HepG2 (cell line): ENCODE results near the gene GLIPR1.

Source experiments
- ATF7 ChIP-seq, 2 experiments: fragments of 450-650 bp in 1 of 2; sonication (generic) in 1 of 2; formaldehyde crosslinking in 1 of 2; IDR thresholded peaks; 2 replicates each; pipeline versions ENCODE4 v1.4.0 to v1.6.1; 2016 to 2020; ENCODE audit warnings: antibody characterized with exemption in 1 of 2, mild to moderate bottlenecking in 1 of 2, missing genetic modification reagents in 1 of 2
- BRD4 ChIP-seq: sonication (generic); formaldehyde crosslinking; IDR thresholded peaks from 2 replicates; pipeline ENCODE4 v1.4.0; 2020; ENCODE audit warnings: missing genetic modification reagents
- IRF2 ChIP-seq: IDR thresholded peaks from 2 replicates; pipeline ENCODE4 v1.6.1; 2018; ENCODE audit warnings: missing genetic modification reagents, missing compliant biosample characterization
- KLF9 ChIP-seq: IDR thresholded peaks from 2 replicates; pipeline ENCODE4 v1.6.1; 2016; ENCODE audit warnings: low read depth
- ZNF841 ChIP-seq: sonication (generic); formaldehyde crosslinking; IDR thresholded peaks from 2 replicates; pipeline ENCODE4 v1.8.1; 2023; ENCODE audit warnings: missing genetic modification reagents, borderline replicate concordance
- TF ChIP-seq, protein P1 (sequence below): sonication (generic); formaldehyde crosslinking; IDR thresholded peaks from 2 replicates; pipeline ENCODE4 v1.8.0; 2022; ENCODE audit warnings: mild to moderate bottlenecking, missing genetic modification reagents, borderline replicate concordance
- TF ChIP-seq, protein P2 (sequence below): sonication (generic); formaldehyde crosslinking; IDR thresholded peaks from 2 replicates; pipeline ENCODE4 v1.5.0; 2020; ENCODE audit warnings: mild to moderate bottlenecking, missing genetic modification reagents, moderate library complexity

DNA sequence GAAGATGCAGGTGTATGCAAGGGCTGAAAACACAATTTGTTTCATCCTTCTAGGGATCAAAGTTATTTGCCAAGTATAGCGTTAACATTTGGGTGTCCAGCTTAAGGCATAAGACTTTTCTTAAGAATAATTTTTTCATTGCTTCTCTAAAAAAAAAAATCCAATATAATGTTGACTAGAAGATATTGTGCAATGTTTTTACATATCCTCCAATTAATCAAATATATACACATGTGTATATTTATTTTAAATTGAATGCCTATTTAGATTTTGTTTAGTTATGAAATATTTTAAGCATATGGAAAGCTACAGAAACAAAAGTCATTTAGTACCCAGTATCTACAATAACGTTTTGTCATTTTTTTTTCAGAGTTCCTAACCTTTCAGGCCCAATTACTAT, 59.3 kb downstream of the GLIPR1 start:
- TF ChIP-seq ATF7 (IDR thresholded peaks at IDR 0.05) (no peak), ATF7 (CRISPR knock-in tag; IDR thresholded peaks at IDR 0.05) (no peak), BRD4 (CRISPR knock-in tag) (no peak), KLF9 (CRISPR knock-in tag) (no peak), IRF2 (CRISPR knock-in tag) (no peak), ZNF841 (no peak)
- TF ChIP-seq, protein P1, sequence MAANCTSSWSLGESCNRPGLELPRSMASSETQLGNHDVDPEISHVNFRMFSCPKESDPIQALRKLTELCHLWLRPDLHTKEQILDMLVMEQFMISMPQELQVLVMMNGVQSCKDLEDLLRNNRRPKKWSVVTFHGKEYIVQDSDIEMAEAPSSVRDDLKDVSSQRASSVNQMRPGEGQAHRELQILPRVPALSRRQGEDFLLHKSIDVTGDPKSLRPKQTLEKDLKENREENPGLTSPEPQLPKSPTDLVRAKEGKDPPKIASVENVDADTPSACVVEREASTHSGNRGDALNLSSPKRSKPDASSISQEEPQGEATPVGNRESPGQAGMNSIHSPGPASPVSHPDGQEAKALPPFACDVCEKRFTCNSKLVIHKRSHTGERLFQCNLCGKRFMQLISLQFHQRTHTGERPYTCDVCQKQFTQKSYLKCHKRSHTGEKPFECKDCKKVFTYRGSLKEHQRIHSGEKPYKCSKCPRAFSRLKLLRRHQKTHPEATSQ (CRISPR knock-in tag), result no peak
- TF ChIP-seq, protein P2, sequence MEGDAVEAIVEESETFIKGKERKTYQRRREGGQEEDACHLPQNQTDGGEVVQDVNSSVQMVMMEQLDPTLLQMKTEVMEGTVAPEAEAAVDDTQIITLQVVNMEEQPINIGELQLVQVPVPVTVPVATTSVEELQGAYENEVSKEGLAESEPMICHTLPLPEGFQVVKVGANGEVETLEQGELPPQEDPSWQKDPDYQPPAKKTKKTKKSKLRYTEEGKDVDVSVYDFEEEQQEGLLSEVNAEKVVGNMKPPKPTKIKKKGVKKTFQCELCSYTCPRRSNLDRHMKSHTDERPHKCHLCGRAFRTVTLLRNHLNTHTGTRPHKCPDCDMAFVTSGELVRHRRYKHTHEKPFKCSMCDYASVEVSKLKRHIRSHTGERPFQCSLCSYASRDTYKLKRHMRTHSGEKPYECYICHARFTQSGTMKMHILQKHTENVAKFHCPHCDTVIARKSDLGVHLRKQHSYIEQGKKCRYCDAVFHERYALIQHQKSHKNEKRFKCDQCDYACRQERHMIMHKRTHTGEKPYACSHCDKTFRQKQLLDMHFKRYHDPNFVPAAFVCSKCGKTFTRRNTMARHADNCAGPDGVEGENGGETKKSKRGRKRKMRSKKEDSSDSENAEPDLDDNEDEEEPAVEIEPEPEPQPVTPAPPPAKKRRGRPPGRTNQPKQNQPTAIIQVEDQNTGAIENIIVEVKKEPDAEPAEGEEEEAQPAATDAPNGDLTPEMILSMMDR (CRISPR knock-in tag), result no peak
